B cell (primary cell): ENCODE measurements around the gene OR51B4. TPM values are rescaled to one million over a fixed set of nuclear protein-coding genes. Genes with fewer than 3 reads are reported as not detected.

Experiments
- ATAC-seq: fragments of 200-7000 bp; cut with Tn5 transposase; one replicate; pipeline ENCODE4 v1.10.0; 2021; ENCODE audit warnings: low read depth, mild to moderate bottlenecking, moderate number of reproducible peaks, moderate library complexity
- CTCF ChIA-PET: fragments of 350-600 bp; sonication (Branson Sonifier 250); formaldehyde crosslinking; loops from one replicate; lab custom pipeline; 2021; ENCODE audit warnings: antibody characterized with exemption, inconsistent platforms; lab: Charles Lee
- POLR2A ChIA-PET: fragments of 350-600 bp; sonication (Branson Sonifier 250); formaldehyde crosslinking; loops from one replicate; lab custom pipeline; 2021; ENCODE audit warnings: antibody characterized with exemption; lab: Charles Lee
- DNase-seq: peaks from one replicate; pipeline ENCODE4 v3.0.0; 2013
- H2AFZ ChIP-seq: 2 replicates; pipeline ENCODE4 v1.6.1; 2012; ENCODE audit warnings: mild to moderate bottlenecking, low read depth, low read length; ENCODE audit not compliant: insufficient read depth, poor library complexity, severe bottlenecking
- H3K27ac ChIP-seq, 2 donors: 1 replicate in 1 of 2; 2 replicates in 1 of 2; pipeline ENCODE4 v1.5.1; 2012 to 2013; ENCODE audit warnings: low read length in 2 of 2, mild to moderate bottlenecking in 2 of 2, moderate library complexity in 1 of 2
- H3K27me3 ChIP-seq, 4 experiments: fragments of 200-600 bp in 1 of 4; sonication (generic) in 1 of 4; replicated peaks in 1 of 4; 1 replicate in 2 of 4; 2 replicates in 2 of 4; pipeline versions ENCODE4 v1.6.1 to v1.7.0; 2013 to 2016; ENCODE audit warnings: low read length in 3 of 4, mild to moderate bottlenecking in 2 of 4, mixed read lengths in 1 of 4, moderate library complexity in 1 of 4; ENCODE audit not compliant: insufficient read depth in 4 of 4, control insufficient read depth in 3 of 4; ENCODE audit errors: control extremely low read depth in 1 of 4
- H3K36me3 ChIP-seq, 2 experiments: replicated peaks in 1 of 2; 1 replicate in 1 of 2; 2 replicates in 1 of 2; pipeline versions ENCODE4 v1.6.1 to v1.7.1; 2013; ENCODE audit warnings: low read length in 1 of 2; ENCODE audit not compliant: insufficient read depth in 2 of 2, control insufficient read depth in 1 of 2; ENCODE audit errors: control extremely low read depth in 1 of 2, extremely low read depth in 1 of 2
- H3K4me1 ChIP-seq, 2 donors: fragments of 200-600 bp in 1 of 2; sonication (generic) in 1 of 2; 1 replicate in 1 of 2; 2 replicates in 1 of 2; pipeline versions ENCODE4 v1.5.1 to v1.6.1; 2013 to 2017; ENCODE audit warnings: low read length in 2 of 2; ENCODE audit not compliant: control insufficient read depth in 2 of 2, insufficient read depth in 2 of 2
- H3K4me2 ChIP-seq: replicated peaks from 2 replicates; pipeline ENCODE3; 2012; ENCODE audit warnings: mild to moderate bottlenecking, low read depth, low read length; ENCODE audit not compliant: poor library complexity, severe bottlenecking
- H3K4me3 ChIP-seq, 5 experiments: fragments of 200-600 bp in 1 of 5; sonication (generic) in 1 of 5; 1 replicate in 3 of 5; 2 replicates in 2 of 5; pipeline versions ENCODE4 v1.5.1 to v1.7.0; 2011 to 2016; ENCODE audit warnings: low read length in 4 of 5, mild to moderate bottlenecking in 4 of 5, low read depth in 2 of 5, control low read depth in 1 of 5, moderate library complexity in 1 of 5; ENCODE audit not compliant: insufficient read depth in 1 of 5; ENCODE audit errors: control extremely low read depth in 1 of 5, extremely low read depth in 1 of 5
- H3K79me2 ChIP-seq: fragments of 200-600 bp; sonication (generic); one replicate; pipeline ENCODE4 v1.6.0; 2016; ENCODE audit warnings: low read length; ENCODE audit not compliant: control insufficient read depth, insufficient read depth
- H3K9ac ChIP-seq: fragments of 200-600 bp; sonication (generic); 2 replicates; pipeline ENCODE4 v1.6.1; 2017; ENCODE audit warnings: mild to moderate bottlenecking, low read length, moderate library complexity
- H3K9me3 ChIP-seq, 3 donors: one replicate each; pipeline versions ENCODE4 v1.6.1 to v1.7.1; 2013; ENCODE audit warnings: low read length in 2 of 3; ENCODE audit not compliant: control insufficient read depth in 2 of 3, insufficient read depth in 1 of 3; ENCODE audit errors: control extremely low read depth in 1 of 3
- H4K20me1 ChIP-seq: 2 replicates; pipeline ENCODE4 v1.6.0; 2012; ENCODE audit warnings: mild to moderate bottlenecking, low read length; ENCODE audit not compliant: insufficient read depth, control insufficient read depth, poor library complexity, severe bottlenecking
- H3K27ac Mint-ChIP-seq: one replicate; pipeline ENCODE4 v1.8.0; 2021; ENCODE audit warnings: mixed read lengths
- H3K27me3 Mint-ChIP-seq: one replicate; pipeline ENCODE4 v1.8.0; 2021; ENCODE audit warnings: mixed read lengths
- H3K4me1 Mint-ChIP-seq: one replicate; pipeline ENCODE4 v1.8.0; 2021; ENCODE audit warnings: mixed read lengths
- H3K4me3 Mint-ChIP-seq: one replicate; pipeline ENCODE4 v1.8.0; 2021; ENCODE audit warnings: mixed read lengths
- H3K9me3 Mint-ChIP-seq: one replicate; pipeline ENCODE4 v1.8.0; 2022; ENCODE audit warnings: mixed read lengths; ENCODE audit not compliant: insufficient read depth
- CTCF ChIP-seq: fragments of 200-600 bp; IDR thresholded peaks from one replicate; pipeline ENCODE4 v1.8.0; 2022; ENCODE audit warnings: antibody characterized with exemption, mild to moderate bottlenecking
- EZH2 ChIP-seq: IDR thresholded peaks from 2 replicates; pipeline ENCODE4 v1.6.1; 2012; ENCODE audit warnings: borderline replicate concordance, low read depth, mild to moderate bottlenecking, moderate library complexity, low read length; ENCODE audit not compliant: insufficient read depth, poor library complexity, severe bottlenecking
- WGBS: methylation state at CpG from one replicate; pipeline ENCODE4 v1.1.5; 2013; ENCODE audit warnings: missing lambda C conversion rate; ENCODE audit not compliant: insufficient coverage; 5-methylcytosine and 5-hydroxymethylcytosine counted together
- intact Hi-C: fragments of 100-400 bp; cut with micrococcal nuclease; formaldehyde crosslinking; loops from one replicate; pipeline ENCODE4 v1.10.0; 2022
- polyA plus RNA-seq: library from polyadenylated mRNA; depleted of rRNA; stranded (reverse); fragments of >200 nt; gene quantifications from 2 replicates; pipeline ENCODE4 v1.2.3, GENCODE V29; 2012
- total RNA-seq, 2 donors: library from RNA; stranded (reverse); fragments of 120-200 nt in 1 of 2; gene quantifications; 1 replicate in 1 of 2; 2 replicates in 1 of 2; pipeline versions ENCODE4 v1.2.3 to v1.2.4, GENCODE V29; 2013 to 2022

The OR51B4 gene
- total and polyA plus RNA-seq, 2 donors (not counting 1 experiment from before 2014, with no cell fraction given), result 0.21 TPM; not detected in 1

GRCh38 chr11:5310423-5310822, 8.7 kb upstream of the OR51B4 start:
- ATAC-seq, result no peak
- no peaks in the 10 kb centered on the region for H4K20me1 ChIP-seq
- DNase-seq, result no peak
- H3K9me3 ChIP-seq, result no peaks in the 10 kb centered on the region
- Mint-ChIP-seq H3K27ac (no peak overlapping the region), H3K9me3 (peaks cover 2% of the 10 kb centered on the region), H3K27me3 (no peaks in the 10 kb centered on the region), H3K4me3 (no peak overlapping the region), H3K4me1 (no peaks in the 10 kb centered on the region)
- H2AFZ ChIP-seq, result no peak overlapping the region
- intact Hi-C loops, result no loop called here
- POLR2A ChIA-PET, result no interaction called here
- WGBS, result no CpG with 5 or more reads among the region's 1 CpG
- H3K4me3 ChIP-seq, result no peak overlapping the region
- H3K9ac ChIP-seq, result no peak overlapping the region
- no peaks in the 10 kb centered on the region for H3K36me3 ChIP-seq
- TF ChIP-seq CTCF, result no peak
- no peak for TF ChIP-seq EZH2
- no peak overlapping the region for H3K27ac ChIP-seq
- CTCF ChIA-PET, result no interaction called here
- no peak overlapping the region for H3K4me2 ChIP-seq
- H3K79me2 ChIP-seq, result no peaks in the 10 kb centered on the region
- no peaks in the 10 kb centered on the region for H3K27me3 ChIP-seq
- no peaks in the 10 kb centered on the region for H3K4me1 ChIP-seq

- H3K9me3 Mint-ChIP-seq, result no peaks in the 10 kb centered on the region
- TF ChIP-seq EZH2, result no peak
- TF ChIP-seq CTCF, result no peak
- no peak overlapping the region for H3K4me2 ChIP-seq
- no peak for DNase-seq
- H2AFZ ChIP-seq, result no peak overlapping the region
- intact Hi-C loops, result no loop called here
- no peaks in the 10 kb centered on the region for H3K4me1 Mint-ChIP-seq
- H3K4me3 Mint-ChIP-seq, result no peak overlapping the region
- no CpG with 5 or more reads among the region's 2 CpGs for WGBS
- H3K9me3 ChIP-seq, result no peaks in the 10 kb centered on the region
- no peak overlapping the region for H3K27ac ChIP-seq
- no peak for ATAC-seq
- ChIA-PET CTCF (no interaction called here), POLR2A (no interaction called here)
- H3K4me1 ChIP-seq, result no peaks in the 10 kb centered on the region
- no peaks in the 10 kb centered on the region for H3K36me3 ChIP-seq
- no peak overlapping the region for H3K4me3 ChIP-seq
- no peaks in the 10 kb centered on the region for H3K27me3 Mint-ChIP-seq
- H4K20me1 ChIP-seq, result no peaks in the 10 kb centered on the region
- H3K27ac Mint-ChIP-seq, result no peak overlapping the region
- H3K9ac ChIP-seq, result no peak overlapping the region
- H3K27me3 ChIP-seq, result no peaks in the 10 kb centered on the region
- no peaks in the 10 kb centered on the region for H3K79me2 ChIP-seq
Measured at GRCh38 chr11:5307256-5308019, 5.7 kb upstream of the OR51B4 start.
